Measurements from ENCODE around the gene SPATA20.

SPATA20 gene

GRCh38 chr17:50521514-50521913 is 25.5 kb upstream of the SPATA20 start:
- no peak for DNase-seq

- no peak for DNase-seq
Measured at GRCh38 chr17:50522766-50523165, 24.2 kb upstream of the SPATA20 start.

- no peak for DNase-seq
Measured at GRCh38 chr17:50523208-50523607, 23.8 kb upstream of the SPATA20 start.

GRCh38 chr17:50524838-50525237 is 22.1 kb upstream of the SPATA20 start:
- no peak for DNase-seq

- no peak for DNase-seq
Measured at GRCh38 chr17:50527155-50527762, 19.7 kb upstream of the SPATA20 start.

- no peak for DNase-seq
Measured at GRCh38 chr17:50527949-50528474, 19.0 kb upstream of the SPATA20 start.

GRCh38 chr17:50529849-50530248 is 17.1 kb upstream of the SPATA20 start:
- DNase-seq: no peak

GRCh38 chr17:50531428-50532025 is 15.4 kb upstream of the SPATA20 start:
- DNase-seq: no peak

- DNase-seq: no peak
Measured at GRCh38 chr17:50532452-50533024, 14.4 kb upstream of the SPATA20 start, which contains the start of gene EPN3. EPN3 (plus strand) TSS chr17:50532735; CDS start chr17:50536557, 3,822 bp downstream.

GRCh38 chr17:50533185-50533584 is 13.8 kb upstream of the SPATA20 start:
- DNase-seq: no peak

- no peak for DNase-seq
Measured at GRCh38 chr17:50533720-50534148, 13.2 kb upstream of the SPATA20 start.

GRCh38 chr17:50534222-50534978 is 12.6 kb upstream of the SPATA20 start:
- DNase-seq: no peak

GRCh38 chr17:50534979-50535326 is 12.0 kb upstream of the SPATA20 start:
- no peak for DNase-seq

GRCh38 chr17:50535407-50535806 is 11.6 kb upstream of the SPATA20 start:
- no peak for DNase-seq

GRCh38 chr17:50536683-50537646 is 10.0 kb upstream of the SPATA20 start:
- DNase-seq: no peak

- no peak for DNase-seq
Measured at GRCh38 chr17:50537721-50538548, 9.0 kb upstream of the SPATA20 start.

- no peak for DNase-seq
Measured at GRCh38 chr17:50538549-50539410, 8.2 kb upstream of the SPATA20 start.

GRCh38 chr17:50539762-50540559 is 7.0 kb upstream of the SPATA20 start:
- no peak for DNase-seq

Data from NCI-H1694 treated with DMSO at 0.1 percent for 48 hours (cell line).